Mesendoderm (in vitro differentiated cells): ENCODE measurements around the gene ADGRG6.

Experiments used
- DNase-seq: peaks from one replicate; pipeline ENCODE4 v3.0.0; 2013
- H2AK5ac ChIP-seq: 2 replicates; pipeline ENCODE4 v1.6.1; 2013; ENCODE audit warnings: low read length, inconsistent platforms
- H2BK120ac ChIP-seq: 2 replicates; pipeline ENCODE4 v1.6.1; 2013; ENCODE audit warnings: low read depth, mild to moderate bottlenecking, low read length, moderate library complexity, mixed read lengths
- H2BK15ac ChIP-seq: replicated peaks from 2 replicates; pipeline ENCODE4 v1.6.1; 2013; ENCODE audit warnings: low read depth, mild to moderate bottlenecking, moderate library complexity
- H2BK5ac ChIP-seq: 2 replicates; pipeline ENCODE4 v1.6.1; 2013; ENCODE audit warnings: low read length, inconsistent platforms
- H3K18ac ChIP-seq: 2 replicates; pipeline ENCODE4 v1.6.1; 2013; ENCODE audit warnings: mild to moderate bottlenecking, low read length, mixed read lengths
- H3K23ac ChIP-seq: one replicate; pipeline ENCODE4 v1.6.1; 2013; ENCODE audit warnings: low read length
- H3K27ac ChIP-seq: 2 replicates; pipeline ENCODE4 v1.5.1; 2013; ENCODE audit warnings: low read depth, mild to moderate bottlenecking, inconsistent platforms, low read length, moderate library complexity
- H3K27me3 ChIP-seq: 2 replicates; pipeline ENCODE4 v1.6.1; 2013; ENCODE audit warnings: low read length, control low read depth, mild to moderate bottlenecking, inconsistent platforms; ENCODE audit not compliant: insufficient read depth, poor library complexity
- H3K36me3 ChIP-seq: 2 replicates; pipeline ENCODE4 v1.6.1; 2013; ENCODE audit warnings: low read length, inconsistent platforms; ENCODE audit not compliant: control insufficient read depth, insufficient read depth
- H3K4ac ChIP-seq: one replicate; pipeline ENCODE4 v1.6.1; 2013; ENCODE audit warnings: low read depth, mild to moderate bottlenecking, low read length, moderate library complexity
- H3K4me1 ChIP-seq: 2 replicates; pipeline ENCODE4 v1.6.1; 2013; ENCODE audit warnings: low read depth, low read length, inconsistent platforms; ENCODE audit not compliant: control insufficient read depth
- H3K4me2 ChIP-seq: 2 replicates; pipeline ENCODE4 v1.6.1; 2013; ENCODE audit warnings: low read length
- H3K4me3 ChIP-seq: 2 replicates; pipeline ENCODE4 v1.5.1; 2013; ENCODE audit warnings: mild to moderate bottlenecking, low read length
- H3K56ac ChIP-seq: one replicate; pipeline ENCODE4 v1.6.1; 2013; ENCODE audit warnings: low read length
- H3K79me1 ChIP-seq: 2 replicates; pipeline ENCODE4 v1.6.1; 2013; ENCODE audit warnings: low read length, inconsistent platforms
- H3K79me2 ChIP-seq: 2 replicates; pipeline ENCODE4 v1.6.1; 2013; ENCODE audit warnings: mild to moderate bottlenecking, low read length; ENCODE audit not compliant: control insufficient read depth, insufficient read depth
- H3K9ac ChIP-seq: 2 replicates; pipeline ENCODE4 v1.6.1; 2013; ENCODE audit warnings: low read length, inconsistent platforms
- H4K5ac ChIP-seq: one replicate; pipeline ENCODE4 v1.6.1; 2013; ENCODE audit warnings: low read length
- H4K8ac ChIP-seq: one replicate; pipeline ENCODE4 v1.6.1; 2013; ENCODE audit warnings: low read depth, mild to moderate bottlenecking, control low read depth, low read length, moderate library complexity
- WGBS: extraction: QIAGEN DNeasy Blood & Tissue Kit; methylation state at CpG from one replicate; pipeline ENCODE4 v1.1.7; 2013; ENCODE audit warnings: low lambda C conversion rate, missing lambda C conversion rate; ENCODE audit not compliant: insufficient coverage; ENCODE audit errors: extremely low coverage; 5-methylcytosine and 5-hydroxymethylcytosine counted together

Gene ADGRG6

GRCh38 chr6:142316791-142317368 is 15.1 kb downstream of the ADGRG6 start:
- H3K56ac ChIP-seq = no peak overlapping the region
- no CpG with 5 or more reads among the region's 1 CpG for WGBS
- H3K23ac ChIP-seq = no peak overlapping the region
- H4K8ac ChIP-seq = no peak overlapping the region
- H3K36me3 ChIP-seq = no peaks in the 10 kb centered on the region
- DNase-seq = no peak
- H3K79me1 ChIP-seq = no peaks in the 10 kb centered on the region
- no peak overlapping the region for H3K4me3 ChIP-seq
- no peak overlapping the region for H2BK120ac ChIP-seq
- H3K79me2 ChIP-seq = no peaks in the 10 kb centered on the region
- no peaks in the 10 kb centered on the region for H3K4me1 ChIP-seq
- no peaks in the 10 kb centered on the region for H3K27me3 ChIP-seq
- no peak overlapping the region for H4K5ac ChIP-seq
- no peak overlapping the region for H3K4me2 ChIP-seq
- no peak overlapping the region for H2BK15ac ChIP-seq
- H3K18ac ChIP-seq = no peak overlapping the region
- H3K4ac ChIP-seq = no peak overlapping the region
- H3K27ac ChIP-seq = no peak overlapping the region
- no peak overlapping the region for H3K9ac ChIP-seq
- H2AK5ac ChIP-seq = no peak overlapping the region
- no peak overlapping the region for H2BK5ac ChIP-seq

GRCh38 chr6:142318714-142319113 is 16.9 kb downstream of the ADGRG6 start:
- no peak overlapping the region for H2BK15ac ChIP-seq
- no peak overlapping the region for H2BK120ac ChIP-seq
- WGBS = no CpG with 5 or more reads among the region's 1 CpG
- no peak overlapping the region for H3K27ac ChIP-seq
- H3K79me2 ChIP-seq = no peaks in the 10 kb centered on the region
- H3K18ac ChIP-seq = no peak overlapping the region
- H3K4me2 ChIP-seq = no peak overlapping the region
- H4K5ac ChIP-seq = no peak overlapping the region
- no peak for DNase-seq
- H3K36me3 ChIP-seq = no peaks in the 10 kb centered on the region
- no peak overlapping the region for H2BK5ac ChIP-seq
- no peaks in the 10 kb centered on the region for H3K4me1 ChIP-seq
- no peak overlapping the region for H3K4me3 ChIP-seq
- no peak overlapping the region for H3K23ac ChIP-seq
- no peak overlapping the region for H4K8ac ChIP-seq
- no peaks in the 10 kb centered on the region for H3K79me1 ChIP-seq
- no peak overlapping the region for H3K56ac ChIP-seq
- no peaks in the 10 kb centered on the region for H3K27me3 ChIP-seq
- no peak overlapping the region for H3K4ac ChIP-seq
- no peak overlapping the region for H3K9ac ChIP-seq
- H2AK5ac ChIP-seq = no peak overlapping the region

- H2BK120ac ChIP-seq = no peak overlapping the region
- H3K4me2 ChIP-seq = no peak overlapping the region
Measured at GRCh38 chr6:142320366-142320765, 18.6 kb downstream of the ADGRG6 start.

GRCh38 chr6:142321451-142321850 is 19.6 kb downstream of the ADGRG6 start:
- no peak overlapping the region for H2BK5ac ChIP-seq
- no peak overlapping the region for H3K9ac ChIP-seq
- no CpG with 5 or more reads among the region's 3 CpGs for WGBS

More at GRCh38 chr6:142320366-142320765, 18.6 kb downstream of the ADGRG6 start:
- no peak overlapping the region for H4K5ac ChIP-seq
- no peak overlapping the region for H3K23ac ChIP-seq
- no peak overlapping the region for H2BK15ac ChIP-seq
- no peaks in the 10 kb centered on the region for H3K79me1 ChIP-seq
- no peaks in the 10 kb centered on the region for H3K36me3 ChIP-seq
- WGBS = no CpG with 5 or more reads among the region's 3 CpGs
- no peak for DNase-seq
- H4K8ac ChIP-seq = no peak overlapping the region
- H2BK5ac ChIP-seq = no peak overlapping the region
- H3K9ac ChIP-seq = no peak overlapping the region
- no peak overlapping the region for H3K18ac ChIP-seq
- no peaks in the 10 kb centered on the region for H3K79me2 ChIP-seq
- no peak overlapping the region for H3K56ac ChIP-seq
- H3K4me3 ChIP-seq = no peak overlapping the region
- no peaks in the 10 kb centered on the region for H3K4me1 ChIP-seq
- no peak overlapping the region for H3K27ac ChIP-seq
- no peak overlapping the region for H3K4ac ChIP-seq
- H2AK5ac ChIP-seq = no peak overlapping the region
- H3K27me3 ChIP-seq = no peaks in the 10 kb centered on the region

GRCh38 chr6:142322066-142322465 is 20.3 kb downstream of the ADGRG6 start:
- no CpG with 5 or more reads among the region's 5 CpGs for WGBS
- no peak for DNase-seq
- no peak overlapping the region for H4K8ac ChIP-seq
- no peak overlapping the region for H3K4me2 ChIP-seq
- H3K36me3 ChIP-seq = no peaks in the 10 kb centered on the region
- no peak overlapping the region for H3K9ac ChIP-seq
- H3K79me2 ChIP-seq = no peaks in the 10 kb centered on the region
- H3K27ac ChIP-seq = no peak overlapping the region
- H3K4me1 ChIP-seq = no peaks in the 10 kb centered on the region
- H3K18ac ChIP-seq = no peak overlapping the region
- H2AK5ac ChIP-seq = no peak overlapping the region
- H3K56ac ChIP-seq = no peak overlapping the region
- no peak overlapping the region for H3K4me3 ChIP-seq
- H3K79me1 ChIP-seq = no peaks in the 10 kb centered on the region
- H3K23ac ChIP-seq = no peak overlapping the region
- no peak overlapping the region for H3K4ac ChIP-seq
- H2BK15ac ChIP-seq = no peak overlapping the region
- H2BK120ac ChIP-seq = no peak overlapping the region
- H2BK5ac ChIP-seq = no peak overlapping the region
- no peaks in the 10 kb centered on the region for H3K27me3 ChIP-seq
- no peak overlapping the region for H4K5ac ChIP-seq

More at GRCh38 chr6:142321451-142321850, 19.6 kb downstream of the ADGRG6 start:
- DNase-seq = no peak
- no peak overlapping the region for H3K23ac ChIP-seq
- H4K8ac ChIP-seq = no peak overlapping the region
- no peak overlapping the region for H3K4ac ChIP-seq
- H4K5ac ChIP-seq = no peak overlapping the region
- H3K36me3 ChIP-seq = no peaks in the 10 kb centered on the region
- H3K27me3 ChIP-seq = no peaks in the 10 kb centered on the region
- no peaks in the 10 kb centered on the region for H3K79me1 ChIP-seq
- no peak overlapping the region for H3K27ac ChIP-seq
- H2AK5ac ChIP-seq = no peak overlapping the region
- H3K4me1 ChIP-seq = no peaks in the 10 kb centered on the region
- H2BK120ac ChIP-seq = no peak overlapping the region
- H3K18ac ChIP-seq = no peak overlapping the region
- H3K79me2 ChIP-seq = no peaks in the 10 kb centered on the region
- no peak overlapping the region for H3K4me2 ChIP-seq
- H3K56ac ChIP-seq = no peak overlapping the region
- no peak overlapping the region for H3K4me3 ChIP-seq
- no peak overlapping the region for H2BK15ac ChIP-seq

- Histone ChIP-seq H3K9ac (no peak overlapping the region), H3K27ac (no peak overlapping the region), H3K4ac (no peak overlapping the region)
Measured at GRCh38 chr6:142322504-142323198, 20.8 kb downstream of the ADGRG6 start.

More at GRCh38 chr6:142322504-142323198, 20.8 kb downstream of the ADGRG6 start:
- Histone ChIP-seq H4K5ac (no peak overlapping the region), H3K23ac (no peak overlapping the region), H3K79me1 (no peaks in the 10 kb centered on the region), H3K79me2 (no peaks in the 10 kb centered on the region), H2BK120ac (no peak overlapping the region), H2BK15ac (no peak overlapping the region), H3K4me1 (no peaks in the 10 kb centered on the region), H3K36me3 (no peaks in the 10 kb centered on the region), H4K8ac (no peak overlapping the region), H3K56ac (no peak overlapping the region), H2BK5ac (no peak overlapping the region), H2AK5ac (no peak overlapping the region), H3K18ac (no peak overlapping the region), H3K4me3 (no peak overlapping the region), H3K27me3 (no peaks in the 10 kb centered on the region), H3K4me2 (no peak overlapping the region)
- no peak for DNase-seq
